Fibroblast of mammary gland (primary cell): ENCODE results near the gene CLEC16A.

ENCODE experiments used
- DNase-seq: peaks from one replicate; pipeline ENCODE4 v3.0.0-alpha.2; 2010; ENCODE audit warnings: low read depth
- H3K4me3 ChIP-seq: 2 replicates; pipeline ENCODE4 v1.5.1; 2011; ENCODE audit warnings: low read depth, mild to moderate bottlenecking, low read length, moderate library complexity; ENCODE audit not compliant: control insufficient read depth
- TF ChIP-seq, protein P1 (sequence below): conservative IDR thresholded peaks from 2 replicates; pipeline ENCODE4 v1.5.1; 2011; ENCODE audit warnings: low read depth, low read length, inconsistent platforms; ENCODE audit not compliant: control insufficient read depth, insufficient read depth

CLEC16A gene

GRCh38 chr16:11105038-11105903 lies 160.9 kb downstream of the CLEC16A start:
- H3K4me3 ChIP-seq = no peak overlapping the region
- peak; percentile 94 for DNase-seq

GRCh38 chr16:11106726-11107125 lies 162.4 kb downstream of the CLEC16A start:
- DNase-seq = no peak
- no peak overlapping the region for H3K4me3 ChIP-seq
- TF ChIP-seq, protein P1, sequence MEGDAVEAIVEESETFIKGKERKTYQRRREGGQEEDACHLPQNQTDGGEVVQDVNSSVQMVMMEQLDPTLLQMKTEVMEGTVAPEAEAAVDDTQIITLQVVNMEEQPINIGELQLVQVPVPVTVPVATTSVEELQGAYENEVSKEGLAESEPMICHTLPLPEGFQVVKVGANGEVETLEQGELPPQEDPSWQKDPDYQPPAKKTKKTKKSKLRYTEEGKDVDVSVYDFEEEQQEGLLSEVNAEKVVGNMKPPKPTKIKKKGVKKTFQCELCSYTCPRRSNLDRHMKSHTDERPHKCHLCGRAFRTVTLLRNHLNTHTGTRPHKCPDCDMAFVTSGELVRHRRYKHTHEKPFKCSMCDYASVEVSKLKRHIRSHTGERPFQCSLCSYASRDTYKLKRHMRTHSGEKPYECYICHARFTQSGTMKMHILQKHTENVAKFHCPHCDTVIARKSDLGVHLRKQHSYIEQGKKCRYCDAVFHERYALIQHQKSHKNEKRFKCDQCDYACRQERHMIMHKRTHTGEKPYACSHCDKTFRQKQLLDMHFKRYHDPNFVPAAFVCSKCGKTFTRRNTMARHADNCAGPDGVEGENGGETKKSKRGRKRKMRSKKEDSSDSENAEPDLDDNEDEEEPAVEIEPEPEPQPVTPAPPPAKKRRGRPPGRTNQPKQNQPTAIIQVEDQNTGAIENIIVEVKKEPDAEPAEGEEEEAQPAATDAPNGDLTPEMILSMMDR = no peak

More at GRCh38 chr16:11105038-11105903, 160.9 kb downstream of the CLEC16A start:
- TF ChIP-seq, protein P1 = no peak

GRCh38 chr16:11107780-11108465 lies 163.6 kb downstream of the CLEC16A start:
- peak; percentile 61 for DNase-seq
- TF ChIP-seq, protein P1 = no peak
- no peak overlapping the region for H3K4me3 ChIP-seq

GRCh38 chr16:11108466-11108805 lies 164.1 kb downstream of the CLEC16A start:
- H3K4me3 ChIP-seq = no peak overlapping the region
- TF ChIP-seq, protein P1 = no peak
- DNase-seq = no peak

DNA sequence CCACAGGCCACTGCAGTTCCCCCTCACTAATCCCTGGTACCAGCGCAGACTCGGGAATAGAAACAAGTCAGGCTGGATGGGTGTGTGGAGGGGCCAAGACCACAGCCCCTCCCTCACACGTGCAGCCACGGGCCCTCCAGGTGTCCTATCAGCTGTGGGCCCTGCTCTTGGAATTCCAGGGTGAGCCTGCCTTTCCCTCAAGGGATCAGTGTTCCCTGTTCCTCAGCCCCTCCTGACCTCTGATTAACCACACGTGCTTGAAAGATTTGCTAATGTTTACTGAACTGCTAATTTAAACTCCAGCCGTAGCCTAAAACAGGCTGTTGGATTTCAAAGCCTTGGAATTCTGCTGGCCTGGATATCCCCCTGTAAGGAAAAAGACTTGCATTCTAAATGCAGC lies 165.2 kb downstream of the CLEC16A start:
- no peak for DNase-seq
- no peak overlapping the region for H3K4me3 ChIP-seq
- TF ChIP-seq, protein P1 = no peak

DNA sequence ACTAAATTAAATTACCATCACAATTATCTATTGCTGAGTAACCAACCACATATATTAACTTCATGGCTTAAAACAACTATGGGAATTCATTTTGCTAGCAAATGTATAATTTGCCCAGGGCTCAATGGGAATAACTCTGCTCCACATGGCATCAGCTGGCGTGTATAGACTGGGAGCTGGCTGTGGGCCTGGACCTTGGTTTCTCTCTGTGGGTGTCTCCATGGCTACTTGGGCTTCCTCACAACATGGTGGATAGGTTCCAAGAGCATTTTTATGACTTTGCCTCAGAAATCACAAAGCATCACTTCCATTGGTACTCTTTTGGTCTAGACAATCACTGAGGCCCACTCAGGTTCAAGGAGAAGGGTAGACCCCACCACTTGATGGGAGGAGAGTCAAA lies 166.8 kb downstream of the CLEC16A start:
- H3K4me3 ChIP-seq = no peak overlapping the region
- no peak for DNase-seq
- TF ChIP-seq, protein P1 = no peak
